Suprapubic skin (tissue), 3 donors: ENCODE data around the gene DIP2C.

Experiments used
- POLR2AphosphoS5 ChIP-seq, 3 donors: sonication (generic); formaldehyde crosslinking; IDR thresholded peaks; one replicate each; pipeline ENCODE4 v1.6.1; 2017; ENCODE audit warnings: antibody characterized with exemption in 3 of 3
- TF ChIP-seq, protein P1 (sequence below), 2 donors: fragments of 200-600 bp in 1 of 2; fragments of 450-650 bp in 1 of 2; sonication (generic) in 1 of 2; IDR thresholded peaks; one replicate each; pipeline ENCODE4 v1.5.1; 2016 to 2019; ENCODE audit warnings: antibody characterized with exemption in 2 of 2, mild to moderate bottlenecking in 1 of 2, moderate library complexity in 1 of 2

DNA sequence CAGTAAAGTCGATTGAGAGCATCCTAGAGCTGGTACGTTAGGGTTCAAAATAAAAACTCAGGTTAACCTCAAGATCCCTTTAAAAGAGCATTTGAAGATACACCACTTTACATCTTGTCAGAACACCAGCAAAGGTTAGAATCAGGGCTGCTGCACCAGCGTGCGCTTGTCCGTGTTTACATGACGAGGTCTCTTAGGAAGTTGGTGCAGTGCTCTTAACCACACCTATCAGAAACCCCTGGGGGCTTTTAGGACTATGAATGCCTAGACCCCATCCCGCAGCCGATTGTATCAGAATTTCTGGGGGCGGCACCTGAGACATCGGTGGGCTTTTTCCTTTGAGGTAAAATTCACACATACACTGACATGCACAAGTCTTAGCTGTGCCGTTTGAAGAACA lies 456.6 kb downstream of the DIP2C start:
- TF ChIP-seq, protein P1, sequence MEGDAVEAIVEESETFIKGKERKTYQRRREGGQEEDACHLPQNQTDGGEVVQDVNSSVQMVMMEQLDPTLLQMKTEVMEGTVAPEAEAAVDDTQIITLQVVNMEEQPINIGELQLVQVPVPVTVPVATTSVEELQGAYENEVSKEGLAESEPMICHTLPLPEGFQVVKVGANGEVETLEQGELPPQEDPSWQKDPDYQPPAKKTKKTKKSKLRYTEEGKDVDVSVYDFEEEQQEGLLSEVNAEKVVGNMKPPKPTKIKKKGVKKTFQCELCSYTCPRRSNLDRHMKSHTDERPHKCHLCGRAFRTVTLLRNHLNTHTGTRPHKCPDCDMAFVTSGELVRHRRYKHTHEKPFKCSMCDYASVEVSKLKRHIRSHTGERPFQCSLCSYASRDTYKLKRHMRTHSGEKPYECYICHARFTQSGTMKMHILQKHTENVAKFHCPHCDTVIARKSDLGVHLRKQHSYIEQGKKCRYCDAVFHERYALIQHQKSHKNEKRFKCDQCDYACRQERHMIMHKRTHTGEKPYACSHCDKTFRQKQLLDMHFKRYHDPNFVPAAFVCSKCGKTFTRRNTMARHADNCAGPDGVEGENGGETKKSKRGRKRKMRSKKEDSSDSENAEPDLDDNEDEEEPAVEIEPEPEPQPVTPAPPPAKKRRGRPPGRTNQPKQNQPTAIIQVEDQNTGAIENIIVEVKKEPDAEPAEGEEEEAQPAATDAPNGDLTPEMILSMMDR (IDR thresholded peaks at IDR 0.05), result no peak
- TF ChIP-seq POLR2AphosphoS5 (IDR thresholded peaks at IDR 0.05), result no peak
